Astrocyte (in vitro differentiated cells and primary cell): ENCODE data around the gene DPP7.

Source experiments
- CTCF ChIP-seq: IDR thresholded peaks from 2 replicates; pipeline ENCODE4 v1.5.1; 2011; ENCODE audit warnings: low read depth, mild to moderate bottlenecking, inconsistent platforms, low read length, moderate library complexity; ENCODE audit not compliant: insufficient read depth
- EZH2 ChIP-seq: IDR thresholded peaks from 2 replicates; pipeline ENCODE4 v1.6.1; 2012; ENCODE audit warnings: mild to moderate bottlenecking, low read length, inconsistent platforms; ENCODE audit not compliant: insufficient read depth

- TF ChIP-seq EZH2 (no peak), CTCF (no peak)
Measured at GRCh38 chr9:137088121-137088520, 26.4 kb downstream of the DPP7 start.
